GM13977 (cell line): ENCODE data around the gene NPLOC4.

Experiments
- DNase-seq: peaks from one replicate; pipeline ENCODE4 v3.0.0; 2012; ENCODE audit warnings: low spot score
- CTCF ChIP-seq: IDR thresholded peaks from 2 replicates; pipeline ENCODE4 v1.5.1; 2012; ENCODE audit warnings: mild to moderate bottlenecking, control low read depth; ENCODE audit not compliant: insufficient read depth; ENCODE audit errors: extremely low read depth, missing control alignments
- in situ Hi-C: fragments of 300-500 bp; cut with MboI; formaldehyde crosslinking; loops from one replicate; pipeline ENCODE4 v1.12.0; 2022; ENCODE audit warnings: low sequenced_read_pairs, low pct_unique_long_range_greater_than_20kb, mixed read lengths, inconsistent platforms; ENCODE audit not compliant: unreplicated experiment

NPLOC4 gene

DNA sequence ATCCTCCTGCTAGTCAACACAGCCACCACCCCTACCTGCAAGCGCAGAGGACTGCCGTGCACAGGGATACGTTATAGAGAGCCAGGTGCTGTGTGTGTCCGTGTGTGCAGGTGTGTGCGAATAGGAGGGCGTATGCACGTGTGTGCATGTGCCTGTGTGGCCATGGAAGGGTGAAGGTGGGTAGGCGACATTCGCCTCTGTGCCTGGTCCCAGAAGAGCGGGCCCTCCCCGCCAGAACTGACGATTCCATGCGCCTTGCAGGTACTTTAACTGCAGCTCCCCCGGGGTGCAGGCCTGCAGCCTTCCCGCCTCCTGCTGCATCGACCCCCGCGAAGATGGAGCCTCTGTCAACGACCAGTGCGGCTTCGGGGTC lies 10.7 kb upstream of the NPLOC4 start:
- no peak for DNase-seq
- no peak for TF ChIP-seq CTCF

DNA sequence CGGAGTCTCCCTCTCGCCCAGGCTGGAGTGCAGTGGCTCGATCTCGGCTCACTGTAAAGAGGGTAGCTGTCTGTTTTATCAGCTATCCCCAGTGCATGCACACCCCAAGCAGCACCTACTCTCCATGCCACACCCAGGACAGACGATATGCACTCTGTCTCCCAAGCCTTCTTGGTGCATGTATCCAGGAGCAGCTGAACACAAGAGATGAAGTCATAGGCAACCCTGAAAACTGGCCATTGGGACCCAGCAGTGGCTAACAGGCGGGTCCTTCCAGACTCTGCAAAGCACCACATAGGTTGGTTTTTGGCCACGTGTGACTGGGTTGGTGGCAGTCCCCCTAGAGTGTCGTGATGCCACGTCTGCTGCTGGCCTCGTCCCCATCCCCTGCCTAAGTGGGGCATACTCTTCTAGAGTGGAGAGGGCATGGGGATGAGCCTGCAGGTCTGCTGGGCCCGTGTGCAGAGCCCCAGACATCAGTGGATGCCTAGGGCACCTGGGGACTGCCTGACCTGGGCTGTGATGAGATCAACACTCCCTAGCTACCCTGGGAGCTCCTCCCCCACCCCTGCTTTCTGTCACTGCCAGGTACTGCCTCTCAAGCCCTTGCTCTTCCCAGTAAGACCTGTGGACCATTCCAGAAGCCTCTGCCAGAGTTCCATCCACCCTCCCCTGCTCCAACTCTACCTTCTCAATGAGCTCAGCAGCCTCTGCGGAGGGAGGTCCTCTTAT lies 10.1 kb upstream of the NPLOC4 start:
- in situ Hi-C loops, result no loop called here
- no peak for TF ChIP-seq CTCF
- no peak for DNase-seq

More for the DNA sequence above, 10.7 kb upstream of the NPLOC4 start:
- in situ Hi-C loops, result no loop called here

- in situ Hi-C loops, result no loop called here
- no peak for DNase-seq
- no peak for TF ChIP-seq CTCF
Observed at GRCh38 chr17:81644976-81645952, 8.4 kb upstream of the NPLOC4 start.

DNA sequence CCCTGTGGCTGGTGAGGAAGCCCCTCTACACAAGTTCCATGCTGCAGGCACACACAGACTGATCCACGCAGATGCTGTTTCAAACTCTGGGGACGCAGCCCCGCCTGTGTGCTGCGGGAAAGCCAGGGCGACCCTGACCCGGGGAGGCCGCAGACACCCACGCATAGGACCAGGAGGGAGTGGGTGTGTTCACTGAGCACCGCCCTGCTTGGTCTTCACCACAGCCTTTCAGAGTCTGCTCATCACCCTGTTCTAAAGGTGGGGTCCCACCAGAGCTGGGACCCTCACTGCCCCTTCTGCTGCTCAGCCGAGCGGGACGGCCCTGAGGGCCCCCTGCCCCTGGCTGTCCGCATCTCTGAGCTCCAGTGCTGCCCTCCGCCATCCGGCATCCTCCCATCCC lies 7.6 kb upstream of the NPLOC4 start:
- TF ChIP-seq CTCF, result no peak
- in situ Hi-C loops, result no loop called here

GRCh38 chr17:81641825-81642489 lies 5.0 kb upstream of the NPLOC4 start:
- in situ Hi-C loops, result no loop called here
- no peak for TF ChIP-seq CTCF
- no peak for DNase-seq

More for the DNA sequence above, 7.6 kb upstream of the NPLOC4 start:
- DNase-seq, result no peak

DNA sequence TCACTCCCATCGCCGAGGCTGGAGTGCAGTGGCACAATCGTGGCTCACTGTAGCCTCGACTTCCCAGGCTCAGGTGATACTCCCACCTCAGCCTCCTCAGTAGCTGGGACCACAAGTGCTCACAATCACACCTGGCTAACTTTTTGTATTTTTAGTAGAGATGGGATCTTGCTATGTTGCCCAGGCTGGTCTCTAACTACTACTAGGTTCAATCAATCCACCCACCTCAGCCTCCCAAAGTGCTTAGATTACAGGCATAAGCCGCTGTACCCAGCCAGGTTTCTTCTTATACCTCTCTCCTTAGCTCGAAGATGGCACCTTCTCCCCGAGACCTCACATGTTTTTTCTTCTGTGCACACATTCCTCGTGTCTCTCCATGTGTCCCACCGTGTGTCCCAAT lies 3.1 kb upstream of the NPLOC4 start:
- in situ Hi-C loops, result no loop called here
- TF ChIP-seq CTCF, result no peak
- no peak for DNase-seq
